Liver (tissue), 9 donors: ENCODE data around the gene ZNF267. TPM values are rescaled to one million over a fixed set of nuclear protein-coding genes. Genes with fewer than 3 reads are reported as not detected.
"Not testable (repeated sequence)": the region's sequence is repeated elsewhere in the genome, so short reads cannot be mapped to it uniquely, and the experiment has no call there.

Experiments
- DNase-seq: peaks from one replicate; pipeline ENCODE4 v3.0.0-alpha.2; 2017; ENCODE audit warnings: low spot score
- H3K27ac ChIP-seq, 2 donors: one replicate each; pipeline ENCODE4 v1.7.0; 2013; ENCODE audit warnings: inconsistent platforms in 2 of 2, low read length in 2 of 2, control low read depth in 1 of 2, low read depth in 1 of 2, mild to moderate bottlenecking in 1 of 2
- H3K27me3 ChIP-seq, 4 donors: one replicate each; pipeline versions ENCODE4 v1.6.1 to v1.7.0; 2013; ENCODE audit warnings: low read length in 3 of 4, inconsistent platforms in 1 of 4, mild to moderate bottlenecking in 1 of 4, moderate library complexity in 1 of 4; ENCODE audit not compliant: control insufficient read depth in 4 of 4, insufficient read depth in 4 of 4
- H3K36me3 ChIP-seq, 4 donors: one replicate each; pipeline versions ENCODE4 v1.6.1 to v1.7.0; 2013; ENCODE audit warnings: low read length in 3 of 4, mild to moderate bottlenecking in 3 of 4, low read depth in 1 of 4, moderate library complexity in 1 of 4; ENCODE audit not compliant: control insufficient read depth in 4 of 4, insufficient read depth in 3 of 4
- H3K4me1 ChIP-seq, 4 donors: one replicate each; pipeline versions ENCODE4 v1.6.1 to v1.7.0; 2013; ENCODE audit warnings: low read length in 3 of 4, mild to moderate bottlenecking in 3 of 4, moderate library complexity in 1 of 4; ENCODE audit not compliant: control insufficient read depth in 4 of 4, insufficient read depth in 4 of 4
- H3K4me3 ChIP-seq, 3 donors: one replicate each; pipeline versions ENCODE4 v1.6.1 to v1.7.0; 2013; ENCODE audit warnings: low read length in 3 of 3, control low read depth in 1 of 3, low read depth in 1 of 3, mild to moderate bottlenecking in 1 of 3
- H3K9ac ChIP-seq, 2 donors: one replicate each; pipeline ENCODE4 v1.7.0; 2013; ENCODE audit warnings: low read length in 2 of 2, mild to moderate bottlenecking in 2 of 2, moderate library complexity in 2 of 2, control low read depth in 1 of 2, low read depth in 1 of 2
- H3K9me3 ChIP-seq, 4 donors: one replicate each; pipeline versions ENCODE4 v1.6.1 to v1.7.0; 2013; ENCODE audit warnings: low read length in 3 of 4; ENCODE audit not compliant: control insufficient read depth in 4 of 4
- EGR1 ChIP-seq, 2 donors: IDR thresholded peaks; 2 replicates each; pipeline ENCODE4 v1.6.1; 2016 to 2018; ENCODE audit warnings: antibody characterized with exemption in 2 of 2, low read depth in 2 of 2
- FOXA1 ChIP-seq: IDR thresholded peaks from 2 replicates; pipeline ENCODE4 v1.6.1; 2016; ENCODE audit warnings: antibody characterized with exemption
- FOXA2 ChIP-seq: IDR thresholded peaks from 2 replicates; pipeline ENCODE4 v1.6.1; 2016; ENCODE audit warnings: antibody characterized with exemption
- GABPA ChIP-seq, 2 donors: IDR thresholded peaks in 1 of 2; conservative IDR thresholded peaks in 1 of 2; 2 replicates each; pipeline ENCODE4 v1.6.1; 2016; ENCODE audit warnings: antibody characterized with exemption in 2 of 2, mild to moderate bottlenecking in 1 of 2, moderate library complexity in 1 of 2
- HNF4A ChIP-seq, 2 donors: conservative IDR thresholded peaks; 2 replicates each; pipeline ENCODE4 v1.6.1; 2016; ENCODE audit warnings: antibody characterized with exemption in 2 of 2, mild to moderate bottlenecking in 2 of 2
- HNF4G ChIP-seq: IDR thresholded peaks from 2 replicates; pipeline ENCODE4 v1.6.1; 2016; ENCODE audit warnings: antibody characterized with exemption
- NR2F2 ChIP-seq: IDR thresholded peaks from 2 replicates; pipeline ENCODE4 v1.6.1; 2016; ENCODE audit warnings: antibody characterized with exemption
- RAD21 ChIP-seq, 2 donors: IDR thresholded peaks; 2 replicates each; pipeline ENCODE4 v1.6.1; 2016; ENCODE audit warnings: antibody characterized with exemption in 2 of 2, mild to moderate bottlenecking in 2 of 2
- RXRA ChIP-seq, 2 donors: IDR thresholded peaks; 2 replicates each; pipeline ENCODE4 v1.6.1; 2017 to 2018; ENCODE audit warnings: antibody characterized with exemption in 2 of 2, mild to moderate bottlenecking in 1 of 2
- SP1 ChIP-seq: IDR thresholded peaks from 2 replicates; pipeline ENCODE4 v1.6.1; 2018; ENCODE audit warnings: antibody characterized with exemption, mild to moderate bottlenecking
- TAF1 ChIP-seq: conservative IDR thresholded peaks from 2 replicates; pipeline ENCODE4 v1.6.1; 2016; ENCODE audit warnings: antibody characterized with exemption, mild to moderate bottlenecking
- YY1 ChIP-seq: IDR thresholded peaks from 2 replicates; pipeline ENCODE4 v1.6.1; 2016; ENCODE audit warnings: antibody characterized with exemption, mild to moderate bottlenecking
- WGBS: extraction: QIAGEN DNeasy Blood & Tissue Kit; methylation state at CpG from one replicate; pipeline ENCODE4 v1.1.7; 2013; 5-methylcytosine and 5-hydroxymethylcytosine counted together
- polyA plus RNA-seq, 2 donors: library from polyadenylated mRNA; stranded (reverse) in 1 of 2; unstranded in 1 of 2; fragments of 200-250 nt in 1 of 2; fragments of >200 nt in 1 of 2; fragmentation: Nextera tagmentation in 1 of 2; extraction: Ambion mirVana in 1 of 2; gene quantifications; one replicate each; pipeline versions ENCODE4 v1.2.1 to v1.2.3, GENCODE V29; 2013 to 2015
- total RNA-seq, 2 donors: library from RNA; depleted of rRNA; stranded (reverse); fragments of >200 nt; gene quantifications; one replicate each; pipeline ENCODE4 v1.2.3, GENCODE V29; 2014
- TF ChIP-seq, protein P1 (sequence below): IDR thresholded peaks from 2 replicates; pipeline ENCODE4 v1.6.1; 2016; ENCODE audit warnings: antibody characterized with exemption, mild to moderate bottlenecking
- TF ChIP-seq, protein P2 (sequence below): fragments of 150-350 bp; IDR thresholded peaks from 2 replicates; pipeline ENCODE4 v1.5.1; 2017; ENCODE audit warnings: improper control_type of control experiment, low read depth, low read length; ENCODE audit not compliant: missing input control
- TF ChIP-seq, protein P3 (sequence below): IDR thresholded peaks from 2 replicates; pipeline ENCODE4 v1.6.1; 2016; ENCODE audit warnings: antibody characterized with exemption
- TF ChIP-seq, protein P4 (sequence below): IDR thresholded peaks from 2 replicates; pipeline ENCODE4 v1.6.1; 2016; ENCODE audit warnings: antibody characterized with exemption
- TF ChIP-seq, protein P5 (sequence below): IDR thresholded peaks from 2 replicates; pipeline ENCODE4 v1.6.1; 2016; ENCODE audit warnings: antibody characterized with exemption
- donor health status: healthy.
- donor health status: healthy.
- donor health status: healthy.
- donor health status: healthy.
- donor health status: healthy.

Gene ZNF267
- total and polyA plus RNA-seq, 4 donors, result 1.9 to 9.0 (median 3.7) TPM

DNA sequence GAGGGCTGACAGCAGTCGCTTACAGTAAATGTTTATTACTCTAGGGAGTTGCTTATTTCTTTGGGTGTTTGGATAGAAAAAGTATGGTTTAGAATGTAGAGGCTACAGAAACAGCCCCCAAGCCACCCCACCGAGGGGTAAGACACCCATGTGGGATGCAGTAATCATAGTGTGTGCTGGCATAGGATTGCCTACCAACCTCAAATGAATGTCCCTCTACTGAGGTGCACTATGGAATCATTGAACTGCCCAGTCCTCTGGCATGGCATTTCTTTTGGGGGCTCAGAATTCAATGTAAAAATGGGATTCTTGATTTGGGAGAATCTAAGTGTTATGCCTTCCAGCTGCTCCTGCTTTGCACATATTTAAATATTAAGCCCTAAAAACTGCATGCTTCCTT, 46.8 kb downstream of the ZNF267 start:
- Histone ChIP-seq H3K27ac (no peak overlapping the region), H3K9ac (no peak overlapping the region), H3K9me3 (peaks cover 39 to 84% (median 46%) of the 10 kb centered on the region in 4 donors), H3K36me3 (peaks cover 3 to 16% (median 11%) of the 10 kb centered on the region in 4 donors), H3K4me1 (no peaks in the 10 kb centered on the region), H3K27me3 (no peaks in the 10 kb centered on the region), H3K4me3 (peak overlapping the region in 1 of 3 donors; percentile 18)
- WGBS, result 96% methylated on average over 2 of the region's 2 CpGs
- no peak for TF ChIP-seq FOXA1
- no peak for TF ChIP-seq HNF4G
- no peak for TF ChIP-seq HNF4A (conservative IDR thresholded peaks at IDR 0.05)
- TF ChIP-seq, protein P1, sequence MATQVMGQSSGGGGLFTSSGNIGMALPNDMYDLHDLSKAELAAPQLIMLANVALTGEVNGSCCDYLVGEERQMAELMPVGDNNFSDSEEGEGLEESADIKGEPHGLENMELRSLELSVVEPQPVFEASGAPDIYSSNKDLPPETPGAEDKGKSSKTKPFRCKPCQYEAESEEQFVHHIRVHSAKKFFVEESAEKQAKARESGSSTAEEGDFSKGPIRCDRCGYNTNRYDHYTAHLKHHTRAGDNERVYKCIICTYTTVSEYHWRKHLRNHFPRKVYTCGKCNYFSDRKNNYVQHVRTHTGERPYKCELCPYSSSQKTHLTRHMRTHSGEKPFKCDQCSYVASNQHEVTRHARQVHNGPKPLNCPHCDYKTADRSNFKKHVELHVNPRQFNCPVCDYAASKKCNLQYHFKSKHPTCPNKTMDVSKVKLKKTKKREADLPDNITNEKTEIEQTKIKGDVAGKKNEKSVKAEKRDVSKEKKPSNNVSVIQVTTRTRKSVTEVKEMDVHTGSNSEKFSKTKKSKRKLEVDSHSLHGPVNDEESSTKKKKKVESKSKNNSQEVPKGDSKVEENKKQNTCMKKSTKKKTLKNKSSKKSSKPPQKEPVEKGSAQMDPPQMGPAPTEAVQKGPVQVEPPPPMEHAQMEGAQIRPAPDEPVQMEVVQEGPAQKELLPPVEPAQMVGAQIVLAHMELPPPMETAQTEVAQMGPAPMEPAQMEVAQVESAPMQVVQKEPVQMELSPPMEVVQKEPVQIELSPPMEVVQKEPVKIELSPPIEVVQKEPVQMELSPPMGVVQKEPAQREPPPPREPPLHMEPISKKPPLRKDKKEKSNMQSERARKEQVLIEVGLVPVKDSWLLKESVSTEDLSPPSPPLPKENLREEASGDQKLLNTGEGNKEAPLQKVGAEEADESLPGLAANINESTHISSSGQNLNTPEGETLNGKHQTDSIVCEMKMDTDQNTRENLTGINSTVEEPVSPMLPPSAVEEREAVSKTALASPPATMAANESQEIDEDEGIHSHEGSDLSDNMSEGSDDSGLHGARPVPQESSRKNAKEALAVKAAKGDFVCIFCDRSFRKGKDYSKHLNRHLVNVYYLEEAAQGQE, result no peak
- TF ChIP-seq GABPA (IDR thresholded peaks at IDR 0.05 in 1 of 2, conservative IDR thresholded peaks at IDR 0.05 in 1 of 2), result no peak
- no peak for TF ChIP-seq EGR1 (IDR thresholded peaks at IDR 0.05; ENCODE audit: low read depth in 2 of 2)
- TF ChIP-seq RAD21 (IDR thresholded peaks at IDR 0.05), result no peak
- TF ChIP-seq, protein P2, sequence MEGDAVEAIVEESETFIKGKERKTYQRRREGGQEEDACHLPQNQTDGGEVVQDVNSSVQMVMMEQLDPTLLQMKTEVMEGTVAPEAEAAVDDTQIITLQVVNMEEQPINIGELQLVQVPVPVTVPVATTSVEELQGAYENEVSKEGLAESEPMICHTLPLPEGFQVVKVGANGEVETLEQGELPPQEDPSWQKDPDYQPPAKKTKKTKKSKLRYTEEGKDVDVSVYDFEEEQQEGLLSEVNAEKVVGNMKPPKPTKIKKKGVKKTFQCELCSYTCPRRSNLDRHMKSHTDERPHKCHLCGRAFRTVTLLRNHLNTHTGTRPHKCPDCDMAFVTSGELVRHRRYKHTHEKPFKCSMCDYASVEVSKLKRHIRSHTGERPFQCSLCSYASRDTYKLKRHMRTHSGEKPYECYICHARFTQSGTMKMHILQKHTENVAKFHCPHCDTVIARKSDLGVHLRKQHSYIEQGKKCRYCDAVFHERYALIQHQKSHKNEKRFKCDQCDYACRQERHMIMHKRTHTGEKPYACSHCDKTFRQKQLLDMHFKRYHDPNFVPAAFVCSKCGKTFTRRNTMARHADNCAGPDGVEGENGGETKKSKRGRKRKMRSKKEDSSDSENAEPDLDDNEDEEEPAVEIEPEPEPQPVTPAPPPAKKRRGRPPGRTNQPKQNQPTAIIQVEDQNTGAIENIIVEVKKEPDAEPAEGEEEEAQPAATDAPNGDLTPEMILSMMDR, result no peak
- TF ChIP-seq SP1, result no peak
- no peak for TF ChIP-seq NR2F2
- TF ChIP-seq RXRA (IDR thresholded peaks at IDR 0.05), result no peak
- TF ChIP-seq FOXA2, result no peak
- TF ChIP-seq, protein P3, sequence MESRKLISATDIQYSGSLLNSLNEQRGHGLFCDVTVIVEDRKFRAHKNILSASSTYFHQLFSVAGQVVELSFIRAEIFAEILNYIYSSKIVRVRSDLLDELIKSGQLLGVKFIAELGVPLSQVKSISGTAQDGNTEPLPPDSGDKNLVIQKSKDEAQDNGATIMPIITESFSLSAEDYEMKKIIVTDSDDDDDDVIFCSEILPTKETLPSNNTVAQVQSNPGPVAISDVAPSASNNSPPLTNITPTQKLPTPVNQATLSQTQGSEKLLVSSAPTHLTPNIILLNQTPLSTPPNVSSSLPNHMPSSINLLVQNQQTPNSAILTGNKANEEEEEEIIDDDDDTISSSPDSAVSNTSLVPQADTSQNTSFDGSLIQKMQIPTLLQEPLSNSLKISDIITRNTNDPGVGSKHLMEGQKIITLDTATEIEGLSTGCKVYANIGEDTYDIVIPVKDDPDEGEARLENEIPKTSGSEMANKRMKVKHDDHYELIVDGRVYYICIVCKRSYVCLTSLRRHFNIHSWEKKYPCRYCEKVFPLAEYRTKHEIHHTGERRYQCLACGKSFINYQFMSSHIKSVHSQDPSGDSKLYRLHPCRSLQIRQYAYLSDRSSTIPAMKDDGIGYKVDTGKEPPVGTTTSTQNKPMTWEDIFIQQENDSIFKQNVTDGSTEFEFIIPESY, result no peak
- TF ChIP-seq, protein P4, sequence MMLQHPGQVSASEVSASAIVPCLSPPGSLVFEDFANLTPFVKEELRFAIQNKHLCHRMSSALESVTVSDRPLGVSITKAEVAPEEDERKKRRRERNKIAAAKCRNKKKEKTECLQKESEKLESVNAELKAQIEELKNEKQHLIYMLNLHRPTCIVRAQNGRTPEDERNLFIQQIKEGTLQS, result no peak
- no peak for TF ChIP-seq TAF1
- TF ChIP-seq, protein P5, sequence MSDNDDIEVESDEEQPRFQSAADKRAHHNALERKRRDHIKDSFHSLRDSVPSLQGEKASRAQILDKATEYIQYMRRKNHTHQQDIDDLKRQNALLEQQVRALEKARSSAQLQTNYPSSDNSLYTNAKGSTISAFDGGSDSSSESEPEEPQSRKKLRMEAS, result no peak
- no peak for TF ChIP-seq YY1
- no peak for DNase-seq

DNA sequence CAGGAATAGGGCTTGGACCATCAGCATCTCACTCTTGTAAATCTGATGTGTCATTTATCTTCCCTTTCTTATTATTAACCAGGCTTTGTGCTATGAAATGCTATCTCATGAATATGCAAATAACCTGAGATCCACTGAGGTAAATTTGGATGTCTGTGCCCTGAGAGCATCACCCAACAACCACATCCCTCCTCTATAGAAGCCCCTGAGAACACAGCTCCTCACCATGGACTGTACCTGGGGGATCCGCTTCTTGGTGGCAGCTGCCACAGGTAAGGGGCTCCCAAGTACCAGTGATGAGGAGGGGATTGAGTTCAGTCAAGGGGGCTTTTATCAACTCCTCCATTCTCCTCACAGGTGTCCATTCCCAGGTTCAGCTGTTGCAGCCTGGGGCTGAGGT, 78.2 kb downstream of the ZNF267 start:
- WGBS, result 70% methylated on average over 1 of the region's 1 CpG
- H3K27me3 ChIP-seq, H3K9ac ChIP-seq: not testable (repeated sequence)

DNA sequence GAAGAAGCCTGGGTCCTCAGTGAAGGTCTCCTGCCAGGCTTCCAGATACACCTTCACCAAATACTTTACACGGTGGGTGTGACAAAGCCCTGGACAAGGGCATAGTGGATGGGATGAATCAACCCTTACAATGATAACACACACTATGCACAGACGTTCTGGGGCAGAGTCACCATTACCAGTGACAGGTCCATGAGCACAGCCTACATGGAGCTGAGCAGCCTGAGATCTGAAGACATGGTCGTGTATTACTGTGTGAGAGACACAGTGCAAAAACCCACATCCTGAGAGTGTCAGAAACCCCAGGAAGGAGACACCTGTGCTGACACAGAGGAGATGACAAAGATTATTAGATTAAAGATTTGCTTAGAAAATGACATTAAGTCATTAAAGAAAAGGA, 78.6 kb downstream of the ZNF267 start:
- H3K9me3 ChIP-seq, H3K9ac ChIP-seq, H3K36me3 ChIP-seq, DNase-seq, H3K4me3 ChIP-seq, H3K27me3 ChIP-seq, H3K27ac ChIP-seq, H3K4me1 ChIP-seq: not testable (repeated sequence)
- 9% methylated on average over 2 of the region's 3 CpGs for WGBS

More for the DNA sequence above, 78.2 kb downstream of the ZNF267 start:
- not testable (repeated sequence) for H3K9me3 ChIP-seq, H3K4me3 ChIP-seq, H3K4me1 ChIP-seq, H3K36me3 ChIP-seq, H3K27ac ChIP-seq, DNase-seq
